K562 (cell line): Measurements from ENCODE around the gene LIPF. TPM values are rescaled to one million over a fixed set of nuclear protein-coding genes. Genes with fewer than 3 reads are reported as not detected.

ENCODE experiments used
- ATAC-seq: fragments of 200-7000 bp; cut with Tn5 transposase; 3 replicates; pipeline ENCODE4 v1.9.1; 2020; ENCODE audit warnings: moderate library complexity
- Bru-seq: library from RNA; stranded (reverse); fragments of 400-500 nt; gene quantifications from one replicate; lab custom pipeline; 2021; lab: Mats Ljungman, UMichigan
- BruChase-seq, 2 experiments: library from RNA; stranded (reverse); fragments of 400-500 nt; gene quantifications; one replicate each; lab custom pipeline; 2021; lab: Mats Ljungman, UMichigan
- BruUV-seq: library from RNA; stranded (reverse); fragments of 400-500 nt; replicated peaks from 2 replicates; lab custom pipeline; 2021; lab: Mats Ljungman, UMichigan
- CTCF ChIA-PET: fragments of 300-600 bp; formaldehyde crosslinking; extraction: SDS; loops from one replicate; lab custom pipeline; 2021; ENCODE audit warnings: low intra/inter-chr PET ratio; lab: Yijun Ruan, JAX
- POLR2A ChIA-PET: fragments of 300-600, 350-650 bp; sonication (Branson Sonifier 250); formaldehyde crosslinking; extraction: SDS; loops from one replicate; lab custom pipeline; 2021; ENCODE audit warnings: antibody characterized with exemption, inconsistent platforms; lab: Yijun Ruan, JAX
- DNase-seq, 4 experiments: peaks; one replicate each; pipeline versions ENCODE4 v3.0.0 to v3.0.0-alpha.2; 2011 to 2018; ENCODE audit warnings: low spot score in 3 of 4, mixed read lengths in 3 of 4; ENCODE audit errors: extremely low read depth in 1 of 4
- FAIRE-seq: peaks from 2 replicates; lab custom pipeline; 2011; peaks lifted over from hg19 to GRCh38; lab: Jason Lieb, UNC
- H2AFZ ChIP-seq: 2 replicates; pipeline ENCODE4 v1.6.0; 2011; ENCODE audit warnings: low read depth, low read length, control low read depth, inconsistent platforms
- H3K27ac ChIP-seq: fragments of 200-600 bp; 3 replicates; pipeline ENCODE4 v1.8.0; 2011; ENCODE audit warnings: low read depth, mild to moderate bottlenecking, control low read depth, inconsistent platforms, low read length, moderate library complexity, mixed read lengths; ENCODE audit errors: extremely low read depth
- H3K27me3 ChIP-seq, 2 experiments: fragments of 300-600 bp in 1 of 2; 2 replicates in 1 of 2; 3 replicates in 1 of 2; pipeline versions ENCODE4 v1.6.0 to v1.8.0; 2011; ENCODE audit warnings: inconsistent platforms in 2 of 2, low read length in 2 of 2, mild to moderate bottlenecking in 1 of 2, mixed read lengths in 1 of 2, moderate library complexity in 1 of 2; ENCODE audit not compliant: control insufficient read depth in 2 of 2, insufficient read depth in 2 of 2
- H3K36me3 ChIP-seq: fragments of 300-600 bp; 3 replicates; pipeline ENCODE4 v1.8.0; 2011; ENCODE audit warnings: mild to moderate bottlenecking, low read length, inconsistent platforms; ENCODE audit not compliant: control insufficient read depth, insufficient read depth
- H3K4me1 ChIP-seq, 2 experiments: fragments of 200-600 bp in 1 of 2; replicated peaks in 1 of 2; 2 replicates in 1 of 2; 3 replicates in 1 of 2; pipeline versions ENCODE4 v1.5.1 to v1.8.0; 2011; ENCODE audit warnings: inconsistent platforms in 2 of 2, low read length in 2 of 2, mild to moderate bottlenecking in 1 of 2, mixed read lengths in 1 of 2, moderate library complexity in 1 of 2; ENCODE audit not compliant: control insufficient read depth in 2 of 2, insufficient read depth in 2 of 2
- H3K4me2 ChIP-seq: 2 replicates; pipeline ENCODE4 v1.6.1; 2011; ENCODE audit warnings: low read length, control low read depth, inconsistent platforms, mixed read lengths; ENCODE audit not compliant: insufficient read depth
- H3K4me3 ChIP-seq: fragments of 200-600 bp; sonication (generic), shearing (Covaris generic); 2 replicates; pipeline ENCODE4 v1.5.1; 2016; ENCODE audit warnings: control low read depth, inconsistent platforms
- H3K79me2 ChIP-seq: fragments of 200-600 bp; 3 replicates; pipeline ENCODE4 v1.8.0; 2011; ENCODE audit warnings: low read length, inconsistent platforms; ENCODE audit not compliant: control insufficient read depth, insufficient read depth
- H3K9ac ChIP-seq, 2 experiments: 2 replicates each; pipeline versions ENCODE4 v1.6.0 to v1.6.1; 2011; ENCODE audit warnings: low read depth in 2 of 2, low read length in 2 of 2, control low read depth in 1 of 2, inconsistent platforms in 1 of 2, mild to moderate bottlenecking in 1 of 2, mixed read lengths in 1 of 2; ENCODE audit not compliant: insufficient read depth in 1 of 2
- H3K9me1 ChIP-seq: one replicate; pipeline ENCODE4 v1.6.0; 2011; ENCODE audit warnings: inconsistent platforms, mild to moderate bottlenecking, low read length, moderate library complexity; ENCODE audit not compliant: control insufficient read depth, insufficient read depth
- H3K9me3 ChIP-seq: replicated peaks from 2 replicates; pipeline ENCODE4 v1.5.1; 2011; ENCODE audit warnings: low read depth, low read length, inconsistent platforms; ENCODE audit not compliant: control insufficient read depth, insufficient read depth
- H4K20me1 ChIP-seq: replicated peaks from 2 replicates; pipeline ENCODE4 v1.6.1; 2011; ENCODE audit warnings: low read length, inconsistent platforms, mixed read lengths; ENCODE audit not compliant: control insufficient read depth, insufficient read depth
- CBX8 ChIP-seq: fragments of 200-600 bp; sonication (generic); IDR thresholded peaks from 2 replicates; pipeline ENCODE4 v1.6.1; 2012; ENCODE audit warnings: borderline replicate concordance, mixed run types, low read depth, mild to moderate bottlenecking, moderate library complexity, mixed read lengths, low read length, control low read depth, inconsistent platforms; ENCODE audit not compliant: poor library complexity, severe bottlenecking; ENCODE audit errors: extremely low read depth
- EP400 ChIP-seq: fragments of 450-650 bp; IDR thresholded peaks from 2 replicates; pipeline ENCODE4 v1.6.1; 2017; ENCODE audit warnings: antibody characterized with exemption, mild to moderate bottlenecking, moderate library complexity
- MXI1 ChIP-seq: IDR thresholded peaks from 2 replicates; pipeline ENCODE4 v1.6.1; 2011; ENCODE audit warnings: low read depth, mild to moderate bottlenecking, improper control_type of control experiment, low read length
- POLR2A ChIP-seq: fragments of 450-650 bp; conservative IDR thresholded peaks from 2 replicates; pipeline ENCODE4 v1.6.1; 2016
- SIN3B ChIP-seq: fragments of 450-650 bp; IDR thresholded peaks from 2 replicates; pipeline ENCODE4 v1.6.1; 2017; ENCODE audit warnings: low read depth, mild to moderate bottlenecking, moderate library complexity
- TSC22D4 ChIP-seq: fragments of 450-650 bp; IDR thresholded peaks from 2 replicates; pipeline ENCODE4 v1.6.1; 2016; ENCODE audit warnings: missing genetic modification characterization, missing biosample characterization, control low read depth
- ZNF324 ChIP-seq: fragments of 250-450 bp; sonication (Bioruptor Pico); IDR thresholded peaks from 2 replicates; pipeline ENCODE4 v1.4.0; 2020; ENCODE audit warnings: mild to moderate bottlenecking
- WGBS: fragments of 100-300 bp; shearing (Covaris generic); methylation state at CpG from one replicate; pipeline ENCODE4 v1.1.6; 2016; ENCODE audit warnings: low coverage, mixed read lengths; ENCODE audit not compliant: insufficient coverage; ENCODE audit errors: missing lambda C conversion rate; 5-methylcytosine and 5-hydroxymethylcytosine counted together
- in situ Hi-C: fragments of 300-500 bp; cut with MboI; formaldehyde crosslinking; loops from 4 replicates; pipeline ENCODE4 v1.15.0; 2018; ENCODE audit warnings: inconsistent platforms, mixed read lengths
- intact Hi-C: fragments of 100-400 bp; cut with micrococcal nuclease; formaldehyde crosslinking; loops from 2 replicates; pipeline ENCODE4 v1.14.2; 2022
- long read RNA-seq, 3 experiments: library from polyadenylated mRNA in 2 of 3; library from RNA in 1 of 3; unstranded in 2 of 3; stranded (forward) in 1 of 3; transcript quantifications; one replicate each; pipeline ENCODE4 v2.0.0, GENCODE V29; 2019 to 2022
- polyA minus RNA-seq, 3 experiments: library from RNA; depleted of rRNA, polyadenylated mRNA; stranded (reverse); fragments of >200 nt; gene quantifications; 2 replicates each; pipeline ENCODE4 v1.2.3, GENCODE V29; 2011
- polyA plus RNA-seq, 8 experiments: library from polyadenylated mRNA; depleted of rRNA in 4 of 8; stranded (reverse) in 5 of 8; unstranded in 3 of 8; fragments of >200 nt; fragmentation: Nextera tagmentation in 2 of 8; fragmentation: Illumina TruSeq in 1 of 8; extraction: Ambion mirVana in 2 of 8; extraction: Trizol in 1 of 8; gene quantifications; 2 replicates each; pipeline versions ENCODE4 v1.2.1 to v1.2.3, GENCODE V29; 2011 to 2014; ENCODE audit warnings: inconsistent platforms in 1 of 8, missing spikeins in 1 of 8
- total RNA-seq, 7 experiments: library from RNA; depleted of rRNA in 6 of 7; stranded (reverse); fragments of >200 nt in 6 of 7; fragmentation: Illumina TruSeq in 2 of 7; extraction: Trizol in 2 of 7; gene quantifications; 2 replicates each; pipeline versions ENCODE4 v1.2.1 to v1.2.3, GENCODE V29; 2011 to 2021; ENCODE audit warnings: low replicate concordance in 1 of 7
- TF ChIP-seq, protein P1 (sequence below): fragments of 450-650 bp; IDR thresholded peaks from 2 replicates; pipeline ENCODE4 v1.6.1; 2016; ENCODE audit warnings: low read depth
- TF ChIP-seq, protein P2 (sequence below), 2 experiments: fragments of 450-650 bp in 1 of 2; sonication (generic) in 1 of 2; formaldehyde crosslinking; conservative IDR thresholded peaks; 2 replicates each; pipeline versions ENCODE4 v1.4.0 to v1.8.1; 2020 to 2022; ENCODE audit warnings: mild to moderate bottlenecking in 1 of 2, missing genetic modification reagents in 1 of 2

The LIPF gene, protein sequence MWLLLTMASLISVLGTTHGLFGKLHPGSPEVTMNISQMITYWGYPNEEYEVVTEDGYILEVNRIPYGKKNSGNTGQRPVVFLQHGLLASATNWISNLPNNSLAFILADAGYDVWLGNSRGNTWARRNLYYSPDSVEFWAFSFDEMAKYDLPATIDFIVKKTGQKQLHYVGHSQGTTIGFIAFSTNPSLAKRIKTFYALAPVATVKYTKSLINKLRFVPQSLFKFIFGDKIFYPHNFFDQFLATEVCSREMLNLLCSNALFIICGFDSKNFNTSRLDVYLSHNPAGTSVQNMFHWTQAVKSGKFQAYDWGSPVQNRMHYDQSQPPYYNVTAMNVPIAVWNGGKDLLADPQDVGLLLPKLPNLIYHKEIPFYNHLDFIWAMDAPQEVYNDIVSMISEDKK
- not detected in 2 replicates for total RNA-seq (2011; cell fraction: chromatin; rRNA removed; ENCODE audit: low replicate concordance)
- not detected in 2 replicates for total RNA-seq (2011; cell fraction: nucleolus; rRNA removed)
- total RNA-seq (2011; cell fraction: nucleoplasm; rRNA removed): not detected in 2 replicates
- total RNA-seq (2014; rRNA removed) (not detected in 2 replicates), total RNA-seq (2014; rRNA removed; fragmentation: Illumina TruSeq; extraction: Trizol) (not detected in 2 replicates), total RNA-seq (2015; rRNA removed; fragmentation: Illumina TruSeq; extraction: Trizol) (not detected in 2 replicates), total RNA-seq (2021) (not detected in 2 replicates), polyA plus RNA-seq (2011; rRNA removed) (not detected in 2 replicates), polyA plus RNA-seq (2014; fragmentation: Illumina TruSeq; extraction: Trizol) (not detected in 2 replicates), polyA plus RNA-seq (2014; fragmentation: Nextera tagmentation; extraction: Ambion mirVana) (not detected), polyA plus RNA-seq (2014; rRNA removed) (not detected in 2 replicates), polyA minus RNA-seq (2011; rRNA and poly(A)+ RNA removed) (not detected in 2 replicates), Bru-seq, nascent RNA (not detected), BruChase-seq, experiment 1, labeled RNA remaining after a 2-hour chase (not detected), BruChase-seq, experiment 2, labeled RNA remaining after a 6-hour chase (not detected)
- not detected in 2 replicates for polyA plus RNA-seq (2011; cell fraction: cytosol; rRNA removed)
- polyA plus RNA-seq (2011; cell fraction: nucleus; rRNA removed): not detected in 2 replicates
- not detected in 2 replicates for polyA plus RNA-seq (2012)
- not detected in 2 replicates for polyA minus RNA-seq (2011; cell fraction: cytosol; rRNA and poly(A)+ RNA removed)
- polyA minus RNA-seq (2011; cell fraction: nucleus; rRNA and poly(A)+ RNA removed): not detected in 2 replicates
- long read RNA-seq, experiment 1: 0 reads
- long read RNA-seq, experiment 2: 0 reads
- long read RNA-seq, experiment 3: 0 reads

DNA sequence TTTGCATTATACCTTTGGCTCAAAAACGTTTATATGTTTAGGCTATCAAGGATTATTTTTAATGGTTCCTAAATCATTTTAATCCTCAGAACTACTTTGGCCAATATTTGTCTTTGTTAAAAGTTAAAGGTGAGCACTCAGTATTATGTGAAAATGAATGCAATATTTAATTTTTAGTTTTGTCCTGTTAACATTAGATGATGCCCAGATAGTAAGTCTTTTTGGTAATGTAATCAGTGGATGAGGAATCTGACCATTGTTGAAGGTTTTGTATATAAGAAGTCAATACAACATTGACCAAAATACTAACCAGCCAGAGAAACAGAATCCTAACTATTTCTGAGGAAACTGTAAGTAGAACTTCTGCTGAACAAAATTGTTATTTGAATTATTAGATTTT is at the start of gene LIPF:
Gene LIPF, plus strand, starts transcription at position 301 of the 400 bp plus-strand sequence. CDS start 2,856 bp downstream, outside the sequence.
- H3K36me3 ChIP-seq: no peaks in the 10 kb centered on the region
- H3K4me3 ChIP-seq: no peak within 1 kb of the TSS
- no peak within 1 kb of the TSS for H3K27ac ChIP-seq
- H2AFZ ChIP-seq: no peak within 1 kb of the TSS
- no peaks in the 10 kb centered on the region for H3K9me3 ChIP-seq
- no peak within 1 kb of the TSS for H3K4me2 ChIP-seq
- H3K79me2 ChIP-seq: no peaks in the 10 kb centered on the region
- H4K20me1 ChIP-seq: no peaks in the 10 kb centered on the region
- ChIA-PET CTCF (no interaction called here), POLR2A (no interaction called here)
- no peak for DNase-seq
- intact Hi-C loops: no loop called here
- no TSS peak for BruUV-seq
- no peaks in the 10 kb centered on the region for H3K27me3 ChIP-seq
- no peak for FAIRE-seq
- H3K9ac ChIP-seq: no peak within 1 kb of the TSS
- in situ Hi-C loops: no loop called here
- no peaks in the 10 kb centered on the region for H3K4me1 ChIP-seq
- H3K9me1 ChIP-seq: no peaks in the 10 kb centered on the region
- WGBS: 0% methylated on average over 1 of the region's 1 CpG
- ATAC-seq: no peak
- TF ChIP-seq, protein P1, sequence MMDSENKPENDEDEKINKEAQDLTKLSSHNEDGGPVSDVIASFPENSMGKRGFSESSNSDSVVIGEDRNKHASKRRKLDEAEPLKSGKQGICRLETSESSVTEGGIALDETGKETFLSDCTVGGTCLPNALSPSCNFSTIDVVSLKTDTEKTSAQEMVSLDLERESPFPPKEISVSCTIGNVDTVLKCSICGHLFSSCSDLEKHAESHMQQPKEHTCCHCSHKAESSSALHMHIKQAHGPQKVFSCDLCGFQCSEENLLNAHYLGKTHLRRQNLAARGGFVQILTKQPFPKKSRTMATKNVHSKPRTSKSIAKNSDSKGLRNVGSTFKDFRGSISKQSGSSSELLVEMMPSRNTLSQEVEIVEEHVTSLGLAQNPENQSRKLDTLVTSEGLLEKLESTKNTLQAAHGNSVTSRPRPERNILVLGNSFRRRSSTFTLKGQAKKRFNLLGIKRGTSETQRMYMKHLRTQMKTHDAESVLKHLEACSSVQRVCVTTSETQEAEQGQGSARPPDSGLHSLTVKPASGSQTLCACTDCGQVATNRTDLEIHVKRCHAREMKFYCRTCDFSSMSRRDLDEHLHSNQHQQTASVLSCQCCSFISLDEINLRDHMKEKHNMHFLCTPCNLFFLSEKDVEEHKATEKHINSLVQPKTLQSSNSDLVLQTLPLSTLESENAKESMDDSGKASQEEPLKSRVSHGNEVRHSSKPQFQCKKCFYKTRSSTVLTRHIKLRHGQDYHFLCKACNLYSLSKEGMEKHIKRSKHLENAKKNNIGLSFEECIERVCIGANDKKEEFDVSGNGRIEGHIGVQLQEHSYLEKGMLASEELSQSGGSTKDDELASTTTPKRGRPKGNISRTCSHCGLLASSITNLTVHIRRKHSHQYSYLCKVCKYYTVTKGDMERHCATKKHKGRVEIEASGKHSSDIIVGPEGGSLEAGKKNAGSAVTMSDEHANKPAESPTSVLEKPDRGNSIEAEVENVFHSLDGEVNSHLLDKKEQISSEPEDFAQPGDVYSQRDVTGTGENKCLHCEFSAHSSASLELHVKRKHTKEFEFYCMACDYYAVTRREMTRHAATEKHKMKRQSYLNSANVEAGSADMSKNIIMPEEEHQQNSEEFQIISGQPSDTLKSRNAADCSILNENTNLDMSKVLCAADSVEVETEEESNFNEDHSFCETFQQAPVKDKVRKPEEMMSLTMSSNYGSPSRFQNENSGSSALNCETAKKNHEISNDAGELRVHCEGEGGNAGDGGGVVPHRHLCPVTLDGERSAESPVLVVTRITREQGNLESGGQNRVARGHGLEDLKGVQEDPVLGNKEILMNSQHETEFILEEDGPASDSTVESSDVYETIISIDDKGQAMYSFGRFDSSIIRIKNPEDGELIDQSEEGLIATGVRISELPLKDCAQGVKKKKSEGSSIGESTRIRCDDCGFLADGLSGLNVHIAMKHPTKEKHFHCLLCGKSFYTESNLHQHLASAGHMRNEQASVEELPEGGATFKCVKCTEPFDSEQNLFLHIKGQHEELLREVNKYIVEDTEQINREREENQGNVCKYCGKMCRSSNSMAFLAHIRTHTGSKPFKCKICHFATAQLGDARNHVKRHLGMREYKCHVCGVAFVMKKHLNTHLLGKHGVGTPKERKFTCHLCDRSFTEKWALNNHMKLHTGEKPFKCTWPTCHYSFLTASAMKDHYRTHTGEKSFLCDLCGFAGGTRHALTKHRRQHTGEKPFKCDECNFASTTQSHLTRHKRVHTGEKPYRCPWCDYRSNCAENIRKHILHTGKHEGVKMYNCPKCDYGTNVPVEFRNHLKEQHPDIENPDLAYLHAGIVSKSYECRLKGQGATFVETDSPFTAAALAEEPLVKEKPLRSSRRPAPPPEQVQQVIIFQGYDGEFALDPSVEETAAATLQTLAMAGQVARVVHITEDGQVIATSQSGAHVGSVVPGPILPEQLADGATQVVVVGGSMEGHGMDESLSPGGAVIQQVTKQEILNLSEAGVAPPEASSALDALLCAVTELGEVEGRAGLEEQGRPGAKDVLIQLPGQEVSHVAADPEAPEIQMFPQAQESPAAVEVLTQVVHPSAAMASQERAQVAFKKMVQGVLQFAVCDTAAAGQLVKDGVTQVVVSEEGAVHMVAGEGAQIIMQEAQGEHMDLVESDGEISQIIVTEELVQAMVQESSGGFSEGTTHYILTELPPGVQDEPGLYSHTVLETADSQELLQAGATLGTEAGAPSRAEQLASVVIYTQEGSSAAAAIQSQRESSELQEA: no peak
- no peak for TF ChIP-seq MXI1
- no peak for TF ChIP-seq EP400
- TF ChIP-seq TSC22D4: no peak
- TF ChIP-seq POLR2A: no peak
- no peak for TF ChIP-seq SIN3B
- no peak for TF ChIP-seq CBX8
- no peak for TF ChIP-seq ZNF324 (CRISPR knock-in tag)
- TF ChIP-seq, protein P2, sequence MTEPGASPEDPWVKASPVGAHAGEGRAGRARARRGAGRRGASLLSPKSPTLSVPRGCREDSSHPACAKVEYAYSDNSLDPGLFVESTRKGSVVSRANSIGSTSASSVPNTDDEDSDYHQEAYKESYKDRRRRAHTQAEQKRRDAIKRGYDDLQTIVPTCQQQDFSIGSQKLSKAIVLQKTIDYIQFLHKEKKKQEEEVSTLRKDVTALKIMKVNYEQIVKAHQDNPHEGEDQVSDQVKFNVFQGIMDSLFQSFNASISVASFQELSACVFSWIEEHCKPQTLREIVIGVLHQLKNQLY (CRISPR knock-in tag; conservative IDR thresholded peaks at IDR 0.05): no peak
